K562 (cell line): ENCODE measurements around the gene LSM8. TPM values are rescaled to one million over a fixed set of nuclear protein-coding genes. Genes with fewer than 3 reads are reported as not detected.

ENCODE experiments used
- FOXK1 ChIP-seq: sonication (generic); formaldehyde crosslinking; IDR thresholded peaks from 2 replicates; pipeline ENCODE4 v1.8.0; 2022; ENCODE audit warnings: missing genetic modification reagents, mild to moderate bottlenecking, borderline replicate concordance
- JUN ChIP-seq, 2 experiments: sonication (generic) in 1 of 2; formaldehyde crosslinking in 1 of 2; IDR thresholded peaks; 2 replicates each; pipeline versions ENCODE4 v1.6.1 to v1.8.0; 2012 to 2022; ENCODE audit warnings: borderline replicate concordance in 2 of 2, mild to moderate bottlenecking in 2 of 2, improper control_type of control experiment in 1 of 2, low read depth in 1 of 2, low read length in 1 of 2, missing genetic modification reagents in 1 of 2
- KLF16 ChIP-seq: IDR thresholded peaks from 2 replicates; pipeline ENCODE4 v1.6.1; 2016; ENCODE audit warnings: antibody characterized with exemption
- L3MBTL2 ChIP-seq: fragments of 450-650 bp; IDR thresholded peaks from 2 replicates; pipeline ENCODE4 v1.6.1; 2016; ENCODE audit warnings: mild to moderate bottlenecking, moderate library complexity
- NFRKB ChIP-seq: fragments of 450-650 bp; IDR thresholded peaks from 2 replicates; pipeline ENCODE4 v1.6.1; 2016; ENCODE audit warnings: low read depth
- TARDBP ChIP-seq: fragments of 450-650 bp; IDR thresholded peaks from 2 replicates; pipeline ENCODE4 v1.6.1; 2016
- ZBTB33 ChIP-seq: sonication (generic); formaldehyde crosslinking; IDR thresholded peaks from 2 replicates; pipeline ENCODE4 v1.8.1; 2023; ENCODE audit warnings: mild to moderate bottlenecking, missing genetic modification reagents
- ZBTB43 ChIP-seq: sonication (generic); formaldehyde crosslinking; IDR thresholded peaks from 2 replicates; pipeline ENCODE4 v1.8.0; 2023; ENCODE audit warnings: mild to moderate bottlenecking, missing genetic modification reagents
- ZC3H8 ChIP-seq: fragments of 450-650 bp; IDR thresholded peaks from 2 replicates; pipeline ENCODE4 v1.6.1; 2017
- ZNF239 ChIP-seq: fragments of 250-450 bp; sonication (Bioruptor Pico); IDR thresholded peaks from 2 replicates; pipeline ENCODE4 v1.4.0; 2020; ENCODE audit warnings: mild to moderate bottlenecking
- ZNF584 ChIP-seq: fragments of 200-800 bp; sonication (Bioruptor generic); IDR thresholded peaks from 2 replicates; pipeline ENCODE4 v1.6.1; 2016; ENCODE audit warnings: low read depth, mild to moderate bottlenecking, missing genetic modification characterization, missing compliant biosample characterization
- ZNF766 ChIP-seq: fragments of 200-800 bp; sonication (Bioruptor generic); conservative IDR thresholded peaks from 2 replicates; pipeline ENCODE4 v1.6.1; 2016; ENCODE audit warnings: missing genetic modification characterization, missing compliant biosample characterization
- ZSCAN32 ChIP-seq: fragments of 450-650 bp; formaldehyde crosslinking; IDR thresholded peaks from 2 replicates; pipeline ENCODE4 v1.4.0; 2020; ENCODE audit warnings: mild to moderate bottlenecking, moderate library complexity
- polyA plus RNA-seq, 8 experiments: library from polyadenylated mRNA; depleted of rRNA in 4 of 8; stranded (reverse) in 5 of 8; unstranded in 3 of 8; fragments of >200 nt; fragmentation: Nextera tagmentation in 2 of 8; fragmentation: Illumina TruSeq in 1 of 8; extraction: Ambion mirVana in 2 of 8; extraction: Trizol in 1 of 8; gene quantifications; 2 replicates each; pipeline versions ENCODE4 v1.2.1 to v1.2.3, GENCODE V29; 2011 to 2014; ENCODE audit warnings: inconsistent platforms in 1 of 8, missing spikeins in 1 of 8
- total RNA-seq, 7 experiments: library from RNA; depleted of rRNA in 6 of 7; stranded (reverse); fragments of >200 nt in 6 of 7; fragmentation: Illumina TruSeq in 2 of 7; extraction: Trizol in 2 of 7; gene quantifications; 2 replicates each; pipeline versions ENCODE4 v1.2.1 to v1.2.3, GENCODE V29; 2011 to 2021; ENCODE audit warnings: low replicate concordance in 1 of 7
- TF ChIP-seq, protein P1 (sequence below), 2 experiments: IDR thresholded peaks; 2 replicates each; pipeline ENCODE4 v1.6.1; 2011; ENCODE audit warnings: borderline replicate concordance in 1 of 2, control low read depth in 1 of 2, low read depth in 1 of 2, low read length in 1 of 2, mild to moderate bottlenecking in 1 of 2, mixed read lengths in 1 of 2, moderate library complexity in 1 of 2; ENCODE audit not compliant: insufficient read depth in 1 of 2, insufficient read length in 1 of 2, poor library complexity in 1 of 2, severe bottlenecking in 1 of 2; ENCODE audit errors: extremely low read depth in 1 of 2
- TF ChIP-seq, protein P2 (sequence below): fragments of 450-650 bp; formaldehyde crosslinking; IDR thresholded peaks from 2 replicates; pipeline ENCODE4 v1.4.0; 2022; ENCODE audit warnings: mild to moderate bottlenecking, moderate library complexity

LSM8 gene
- total and polyA plus RNA-seq, 9 of the 15 experiments (the other 6 are each of a cell fraction or from before 2014, with no cell fraction given): 81.5 to 340 (median 180) TPM

DNA sequence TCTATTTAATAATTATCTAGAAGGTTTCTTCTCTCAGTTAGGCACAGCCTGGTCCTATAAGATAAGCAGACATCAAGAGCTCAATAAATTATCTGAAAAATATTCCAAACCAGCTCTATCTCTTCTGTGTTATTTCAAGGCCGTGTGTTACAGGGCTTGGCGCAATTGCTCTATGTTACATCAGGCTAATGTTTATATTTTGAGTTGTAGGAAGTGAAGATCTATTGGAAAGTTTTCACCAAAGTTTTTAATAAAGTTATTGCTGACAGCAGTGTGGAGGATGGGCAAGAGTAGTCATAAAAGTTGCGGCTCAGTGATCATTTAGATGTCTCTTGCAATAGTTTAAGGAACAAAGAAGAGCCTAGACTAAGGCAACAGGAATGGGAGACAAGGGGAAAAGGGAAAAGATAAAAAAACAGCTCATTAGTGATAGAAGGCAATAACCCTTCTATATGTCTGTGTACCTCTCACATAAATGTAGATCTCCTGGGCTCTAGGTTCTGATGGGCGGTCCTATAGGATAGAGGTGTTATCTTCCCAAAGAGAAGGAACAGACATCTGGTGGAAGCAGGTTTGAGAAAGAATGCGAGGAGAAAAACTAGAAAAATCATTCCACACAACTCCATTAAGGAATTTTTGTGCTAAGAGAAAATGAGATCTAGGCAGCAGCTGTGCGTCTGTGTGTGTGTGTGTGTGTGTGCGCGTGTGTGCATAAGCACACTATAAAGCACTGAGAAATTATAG is 34.6 kb downstream of the LSM8 start (continued):
- TF ChIP-seq JUN (IDR thresholded peaks at IDR 0.05; ENCODE audit: borderline replicate concordance, low read depth, low read length) (0 out of 2 replicates have a peak, but pooled peaks have one; percentile 14), JUN (CRISPR knock-in tag; IDR thresholded peaks at IDR 0.05; ENCODE audit: borderline replicate concordance) (no peak), ZNF766 (CRISPR knock-in tag) (peak; percentile 98), TARDBP (no peak), ZNF584 (peak; percentile 32; the same call in 1 of the 2 replicates), ZSCAN32 (CRISPR knock-in tag) (peak; percentile 90), NFRKB (peak; percentile 54; the same call in 1 of the 2 replicates), ZC3H8 (no peak), ZBTB43 (no peak), L3MBTL2 (no peak), KLF16 (peak; percentile 35; the same call in 1 of the 2 replicates), ZNF239 (CRISPR knock-in tag) (peak; percentile 33; the same call in 1 of the 2 replicates), ZBTB33 (no peak), FOXK1 (no peak)
- TF ChIP-seq, protein P1, sequence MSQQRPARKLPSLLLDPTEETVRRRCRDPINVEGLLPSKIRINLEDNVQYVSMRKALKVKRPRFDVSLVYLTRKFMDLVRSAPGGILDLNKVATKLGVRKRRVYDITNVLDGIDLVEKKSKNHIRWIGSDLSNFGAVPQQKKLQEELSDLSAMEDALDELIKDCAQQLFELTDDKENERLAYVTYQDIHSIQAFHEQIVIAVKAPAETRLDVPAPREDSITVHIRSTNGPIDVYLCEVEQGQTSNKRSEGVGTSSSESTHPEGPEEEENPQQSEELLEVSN (IDR thresholded peaks at IDR 0.05; ENCODE audit: borderline replicate concordance in 1 of 2, extremely low read depth in 1 of 2, insufficient read depth in 1 of 2, insufficient read length in 1 of 2, low read depth in 1 of 2, low read length in 1 of 2, poor library complexity in 1 of 2, severe bottlenecking in 1 of 2): no peak
- TF ChIP-seq, protein P2, sequence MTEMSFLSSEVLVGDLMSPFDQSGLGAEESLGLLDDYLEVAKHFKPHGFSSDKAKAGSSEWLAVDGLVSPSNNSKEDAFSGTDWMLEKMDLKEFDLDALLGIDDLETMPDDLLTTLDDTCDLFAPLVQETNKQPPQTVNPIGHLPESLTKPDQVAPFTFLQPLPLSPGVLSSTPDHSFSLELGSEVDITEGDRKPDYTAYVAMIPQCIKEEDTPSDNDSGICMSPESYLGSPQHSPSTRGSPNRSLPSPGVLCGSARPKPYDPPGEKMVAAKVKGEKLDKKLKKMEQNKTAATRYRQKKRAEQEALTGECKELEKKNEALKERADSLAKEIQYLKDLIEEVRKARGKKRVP (CRISPR knock-in tag): peak; percentile 99
